Loucy (cell line): Measurements from ENCODE around the gene ITPRIP.

ENCODE experiments used
- H2AFZ ChIP-seq: fragments of 200-600 bp; sonication (generic); 2 replicates; pipeline ENCODE4 v1.6.0; 2016; ENCODE audit warnings: antibody characterized with exemption, mild to moderate bottlenecking, low read length, moderate library complexity
- H3F3A ChIP-seq: fragments of 200-600 bp; 2 replicates; pipeline ENCODE4 v1.6.0; 2016; ENCODE audit warnings: antibody characterized with exemption, low read depth, mild to moderate bottlenecking
- H3K27me3 ChIP-seq: fragments of 200-600 bp; sonication (generic); 2 replicates; pipeline ENCODE4 v1.6.1; 2014; ENCODE audit warnings: low read length, mild to moderate bottlenecking; ENCODE audit not compliant: insufficient read depth, poor library complexity, severe bottlenecking
- H3K36me3 ChIP-seq: fragments of 200-600 bp; sonication (generic); 2 replicates; pipeline ENCODE4 v1.6.1; 2016; ENCODE audit warnings: low read length; ENCODE audit not compliant: insufficient read depth
- H3K4me1 ChIP-seq: fragments of 200-600 bp; sonication (generic); 2 replicates; pipeline ENCODE4 v1.5.1; 2014; ENCODE audit warnings: low read length, mild to moderate bottlenecking; ENCODE audit not compliant: insufficient read depth, poor library complexity, severe bottlenecking
- H3K4me2 ChIP-seq: fragments of 200-600 bp; sonication (generic); 2 replicates; pipeline ENCODE4 v1.6.0; 2014; ENCODE audit warnings: antibody characterized with exemption, low read length, low read depth, mild to moderate bottlenecking; ENCODE audit not compliant: poor library complexity, severe bottlenecking
- H3K4me3 ChIP-seq: fragments of 200-600 bp; sonication (generic); 2 replicates; pipeline ENCODE4 v1.5.1; 2014; ENCODE audit warnings: low read length, mild to moderate bottlenecking, mixed read lengths; ENCODE audit not compliant: poor library complexity, severe bottlenecking
- H3K79me2 ChIP-seq: fragments of 200-600 bp; sonication (generic); 2 replicates; pipeline ENCODE4 v1.6.1; 2014; ENCODE audit warnings: low read length; ENCODE audit not compliant: insufficient read depth
- H3K9ac ChIP-seq: fragments of 200-600 bp; sonication (generic); 2 replicates; pipeline ENCODE4 v1.6.0; 2014; ENCODE audit warnings: mild to moderate bottlenecking, low read depth, low read length, moderate library complexity; ENCODE audit not compliant: poor library complexity, severe bottlenecking
- H3K9me2 ChIP-seq: fragments of 200-600 bp; sonication (generic); replicated peaks from 2 replicates; pipeline ENCODE4 v1.6.1; 2016; ENCODE audit warnings: low read depth, low read length, mixed read lengths
- H3K9me3 ChIP-seq: fragments of 200-600 bp; sonication (generic); 2 replicates; pipeline ENCODE4 v1.6.1; 2014; ENCODE audit warnings: mild to moderate bottlenecking, antibody characterized with exemption, low read length, low read depth; ENCODE audit not compliant: insufficient read depth
- H4K20me1 ChIP-seq: fragments of 200-600 bp; sonication (generic); 2 replicates; pipeline ENCODE4 v1.6.0; 2014; ENCODE audit warnings: antibody characterized with exemption, low read length, mild to moderate bottlenecking; ENCODE audit not compliant: insufficient read depth, poor library complexity, severe bottlenecking
- EZH2phosphoT487 ChIP-seq: fragments of 200-600 bp; IDR thresholded peaks from 2 replicates; pipeline ENCODE4 v1.6.1; 2018; ENCODE audit warnings: antibody characterized with exemption, mild to moderate bottlenecking, moderate library complexity, borderline replicate concordance
- TF ChIP-seq, protein P1 (sequence below): fragments of 200-600 bp; sonication (generic); conservative IDR thresholded peaks from 2 replicates; pipeline ENCODE4 v1.5.1; 2014; ENCODE audit warnings: mild to moderate bottlenecking, antibody characterized with exemption, low read length

ITPRIP gene

DNA sequence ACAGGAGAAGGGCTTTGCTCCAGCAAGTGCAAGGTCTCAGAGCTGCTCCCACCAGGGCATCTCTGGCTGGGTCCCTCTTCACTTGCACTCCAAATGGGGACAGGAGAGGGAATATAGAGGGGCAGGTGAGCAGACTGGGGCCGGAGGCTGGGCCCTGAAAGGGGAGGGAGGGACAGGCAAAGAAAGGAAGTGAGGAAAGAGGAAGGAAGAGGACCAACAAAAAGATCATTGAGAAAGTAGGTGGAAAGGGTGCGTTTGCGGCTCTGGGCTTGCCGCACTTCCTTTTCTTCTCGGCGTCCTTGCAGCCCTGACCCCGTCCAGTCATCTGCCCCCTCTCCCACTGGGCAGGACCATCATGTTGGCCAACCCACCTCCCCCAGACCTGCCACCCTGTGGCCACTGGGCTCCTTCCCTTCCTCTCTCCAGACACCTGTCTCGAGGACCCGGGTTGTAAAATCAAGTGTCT lies 14.0 kb downstream of the ITPRIP start:
- Histone ChIP-seq H3K27me3 (no peaks in the 10 kb centered on the region), H3K9me3 (no peaks in the 10 kb centered on the region), H3K79me2 (peaks cover 100% of the 10 kb centered on the region), H3K4me3 (no peak overlapping the region), H3K4me2 (peak overlapping the region; percentile 85), H3F3A (no peaks in the 10 kb centered on the region), H2AFZ (no peak overlapping the region), H3K4me1 (peaks cover 85% of the 10 kb centered on the region), H3K9ac (peak overlapping the region; percentile 23), H3K9me2 (no peaks in the 10 kb centered on the region), H4K20me1 (peaks cover 79% of the 10 kb centered on the region), H3K36me3 (no peaks in the 10 kb centered on the region; the same call in 1 of the 2 replicates)
- TF ChIP-seq, protein P1, sequence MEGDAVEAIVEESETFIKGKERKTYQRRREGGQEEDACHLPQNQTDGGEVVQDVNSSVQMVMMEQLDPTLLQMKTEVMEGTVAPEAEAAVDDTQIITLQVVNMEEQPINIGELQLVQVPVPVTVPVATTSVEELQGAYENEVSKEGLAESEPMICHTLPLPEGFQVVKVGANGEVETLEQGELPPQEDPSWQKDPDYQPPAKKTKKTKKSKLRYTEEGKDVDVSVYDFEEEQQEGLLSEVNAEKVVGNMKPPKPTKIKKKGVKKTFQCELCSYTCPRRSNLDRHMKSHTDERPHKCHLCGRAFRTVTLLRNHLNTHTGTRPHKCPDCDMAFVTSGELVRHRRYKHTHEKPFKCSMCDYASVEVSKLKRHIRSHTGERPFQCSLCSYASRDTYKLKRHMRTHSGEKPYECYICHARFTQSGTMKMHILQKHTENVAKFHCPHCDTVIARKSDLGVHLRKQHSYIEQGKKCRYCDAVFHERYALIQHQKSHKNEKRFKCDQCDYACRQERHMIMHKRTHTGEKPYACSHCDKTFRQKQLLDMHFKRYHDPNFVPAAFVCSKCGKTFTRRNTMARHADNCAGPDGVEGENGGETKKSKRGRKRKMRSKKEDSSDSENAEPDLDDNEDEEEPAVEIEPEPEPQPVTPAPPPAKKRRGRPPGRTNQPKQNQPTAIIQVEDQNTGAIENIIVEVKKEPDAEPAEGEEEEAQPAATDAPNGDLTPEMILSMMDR = no peak
- no peak for TF ChIP-seq EZH2phosphoT487

- H3K9me3 ChIP-seq = no peaks in the 10 kb centered on the region
- no peaks in the 10 kb centered on the region; the same call in 1 of the 2 replicates for H3K36me3 ChIP-seq
- H3K79me2 ChIP-seq = peaks cover 100% of the 10 kb centered on the region
- H3K9me2 ChIP-seq = no peaks in the 10 kb centered on the region
- H4K20me1 ChIP-seq = peaks cover 83% of the 10 kb centered on the region
- peak overlapping the region; percentile 23 for H3K9ac ChIP-seq
- H3K4me2 ChIP-seq = peak overlapping the region; percentile 85
- H3F3A ChIP-seq = no peaks in the 10 kb centered on the region
- TF ChIP-seq, protein P1 = no peak
- TF ChIP-seq EZH2phosphoT487 = no peak
- H3K4me1 ChIP-seq = peaks cover 80% of the 10 kb centered on the region
- H2AFZ ChIP-seq = no peak overlapping the region
- H3K27me3 ChIP-seq = no peaks in the 10 kb centered on the region
- H3K4me3 ChIP-seq = no peak overlapping the region
Observed at GRCh38 chr10:104323760-104324201, 14.5 kb downstream of the ITPRIP start.

GRCh38 chr10:104323085-104323484 lies 15.2 kb downstream of the ITPRIP start:
- H3K27me3 ChIP-seq = no peaks in the 10 kb centered on the region
- H3K9ac ChIP-seq = peak overlapping the region; percentile 23
- TF ChIP-seq, protein P1 = no peak
- no peak for TF ChIP-seq EZH2phosphoT487
- H3K4me2 ChIP-seq = peak overlapping the region; percentile 85
- peak overlapping the region; percentile 42 for H3K4me3 ChIP-seq
- H2AFZ ChIP-seq = no peak overlapping the region
- H3K9me2 ChIP-seq = no peaks in the 10 kb centered on the region
- no peaks in the 10 kb centered on the region for H3K9me3 ChIP-seq
- no peaks in the 10 kb centered on the region for H3F3A ChIP-seq
- no peaks in the 10 kb centered on the region; the same call in 1 of the 2 replicates for H3K36me3 ChIP-seq
- peaks cover 100% of the 10 kb centered on the region for H3K79me2 ChIP-seq
- H3K4me1 ChIP-seq = peaks cover 73% of the 10 kb centered on the region
- H4K20me1 ChIP-seq = peaks cover 87% of the 10 kb centered on the region
